KOPT-K1 (cell line): ENCODE measurements around the gene OR51F2.
"Not testable (repeated sequence)": the region's sequence is repeated elsewhere in the genome, so short reads cannot be mapped to it uniquely, and the experiment has no call there.

Source experiments
- H3K27ac ChIP-seq: fragments of 200-600 bp; sonication (generic); 2 replicates; pipeline ENCODE4 v1.5.1; 2016; ENCODE audit warnings: antibody characterized with exemption, mild to moderate bottlenecking, low read depth, low read length; ENCODE audit not compliant: poor library complexity, severe bottlenecking
- H3K36me3 ChIP-seq: fragments of 200-600 bp; sonication (generic); 2 replicates; pipeline ENCODE4 v1.5.1; 2017; ENCODE audit warnings: antibody characterized with exemption, mild to moderate bottlenecking, low read length, moderate library complexity; ENCODE audit not compliant: insufficient read depth
- H3K9me3 ChIP-seq: fragments of 200-600 bp; sonication (generic); 2 replicates; pipeline ENCODE4 v1.5.1; 2017; ENCODE audit warnings: antibody characterized with exemption, low read length, mild to moderate bottlenecking; ENCODE audit not compliant: insufficient read depth, poor library complexity, severe bottlenecking

OR51F2 gene

GRCh38 chr11:4821021-4821420 is at the start of gene OR51F2:
OR51F2 (plus strand) TSS chr11:4821321; CDS start chr11:4821422, 101 bp downstream.
- no peaks in the 10 kb centered on the region for H3K36me3 ChIP-seq
- no peak within 1 kb of the TSS for H3K27ac ChIP-seq
- no peaks in the 10 kb centered on the region for H3K9me3 ChIP-seq

- Histone ChIP-seq H3K9me3 (no peaks in the 10 kb centered on the region), H3K27ac (no peak overlapping the region), H3K36me3 (no peaks in the 10 kb centered on the region)
These were observed 38.7 kb upstream of the OR51F2 start for GRCh38 chr11:4782454-4782853.

GRCh38 chr11:4797206-4797605 is 23.9 kb upstream of the OR51F2 start:
- H3K27ac ChIP-seq = no peak overlapping the region
- H3K36me3 ChIP-seq = no peaks in the 10 kb centered on the region
- no peaks in the 10 kb centered on the region for H3K9me3 ChIP-seq

- H3K9me3 ChIP-seq = no peaks in the 10 kb centered on the region
- no peaks in the 10 kb centered on the region for H3K36me3 ChIP-seq
These were observed 22.5 kb upstream of the OR51F2 start for GRCh38 chr11:4798427-4799183.

DNA sequence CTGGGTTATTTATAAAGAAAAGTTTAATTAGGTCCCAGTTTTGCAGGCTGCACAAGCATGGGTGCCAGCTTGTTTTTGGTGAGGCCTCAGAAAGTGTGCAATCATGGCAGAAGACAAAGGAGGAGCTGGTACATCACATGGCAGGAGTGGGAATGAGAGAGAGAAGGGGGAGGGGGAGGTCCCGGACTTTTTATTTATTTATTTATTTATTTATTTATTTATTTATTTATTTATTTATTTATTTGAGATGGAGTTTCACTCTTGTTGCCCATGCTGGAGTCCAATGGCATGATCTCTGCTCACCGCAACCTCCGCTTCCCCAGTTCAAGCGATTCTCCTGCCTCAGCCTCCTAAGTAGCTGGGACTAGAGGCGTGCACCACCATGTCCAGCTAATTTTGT is 19.8 kb upstream of the OR51F2 start:
- H3K9me3 ChIP-seq, H3K27ac ChIP-seq, H3K36me3 ChIP-seq: not testable (repeated sequence)

More at GRCh38 chr11:4798427-4799183, 22.5 kb upstream of the OR51F2 start:
- H3K27ac ChIP-seq = no peak overlapping the region

- H3K27ac ChIP-seq = no peak within 1 kb of the TSS
- no peaks in the 10 kb centered on the region for H3K9me3 ChIP-seq
These were observed 16.8 kb upstream of the OR51F2 start, which contains the start of gene OR52R1 for GRCh38 chr11:4804280-4804679. OR52R1 (minus strand) TSS chr11:4804380; CDS start chr11:4804380, 0 bp downstream.

GRCh38 chr11:4808476-4808875 is 12.6 kb upstream of the OR51F2 start:
- no peak overlapping the region for H3K27ac ChIP-seq
- no peaks in the 10 kb centered on the region for H3K36me3 ChIP-seq
- H3K9me3 ChIP-seq = no peaks in the 10 kb centered on the region

More at GRCh38 chr11:4804280-4804679, 16.8 kb upstream of the OR51F2 start, which contains the start of gene OR52R1:
- no peaks in the 10 kb centered on the region for H3K36me3 ChIP-seq

GRCh38 chr11:4809246-4809645 is 11.9 kb upstream of the OR51F2 start:
- no peak overlapping the region for H3K27ac ChIP-seq

GRCh38 chr11:4825132-4825531 is 4.0 kb downstream of the OR51F2 start:
- H3K9me3 ChIP-seq = no peaks in the 10 kb centered on the region
- H3K27ac ChIP-seq = no peak overlapping the region
- no peaks in the 10 kb centered on the region for H3K36me3 ChIP-seq

More at GRCh38 chr11:4809246-4809645, 11.9 kb upstream of the OR51F2 start:
- Histone ChIP-seq H3K9me3 (no peaks in the 10 kb centered on the region), H3K36me3 (no peaks in the 10 kb centered on the region)

- H3K27ac ChIP-seq = no peak overlapping the region
These were observed 5.3 kb downstream of the OR51F2 start for GRCh38 chr11:4826425-4826824.

GRCh38 chr11:4830346-4830745 is 9.2 kb downstream of the OR51F2 start:
- Histone ChIP-seq H3K36me3 (no peaks in the 10 kb centered on the region), H3K9me3 (no peaks in the 10 kb centered on the region), H3K27ac (no peak overlapping the region)

More at GRCh38 chr11:4826425-4826824, 5.3 kb downstream of the OR51F2 start:
- no peaks in the 10 kb centered on the region for H3K9me3 ChIP-seq
- H3K36me3 ChIP-seq = no peaks in the 10 kb centered on the region

DNA sequence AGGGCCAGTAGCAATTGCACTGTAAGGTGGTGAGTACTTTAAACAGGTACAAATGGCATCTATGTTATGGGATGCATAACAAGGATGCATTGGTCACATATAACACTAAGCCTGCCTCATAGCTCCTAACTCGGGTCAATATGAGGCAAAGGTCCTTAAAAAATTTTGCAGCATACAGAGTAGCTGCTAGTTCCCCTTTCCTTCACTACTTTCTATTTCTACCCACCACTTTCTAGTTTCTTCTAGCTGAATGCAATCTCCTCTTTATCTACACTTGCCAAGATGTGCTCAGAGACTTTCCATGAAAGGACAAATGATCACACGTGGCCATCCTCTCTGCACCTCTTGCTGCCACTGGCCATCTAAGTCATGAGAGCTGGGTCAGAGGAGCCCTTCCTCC is 9.8 kb downstream of the OR51F2 start:
- H3K9me3 ChIP-seq = no peaks in the 10 kb centered on the region
- no peaks in the 10 kb centered on the region for H3K36me3 ChIP-seq
- H3K27ac ChIP-seq = no peak overlapping the region

DNA sequence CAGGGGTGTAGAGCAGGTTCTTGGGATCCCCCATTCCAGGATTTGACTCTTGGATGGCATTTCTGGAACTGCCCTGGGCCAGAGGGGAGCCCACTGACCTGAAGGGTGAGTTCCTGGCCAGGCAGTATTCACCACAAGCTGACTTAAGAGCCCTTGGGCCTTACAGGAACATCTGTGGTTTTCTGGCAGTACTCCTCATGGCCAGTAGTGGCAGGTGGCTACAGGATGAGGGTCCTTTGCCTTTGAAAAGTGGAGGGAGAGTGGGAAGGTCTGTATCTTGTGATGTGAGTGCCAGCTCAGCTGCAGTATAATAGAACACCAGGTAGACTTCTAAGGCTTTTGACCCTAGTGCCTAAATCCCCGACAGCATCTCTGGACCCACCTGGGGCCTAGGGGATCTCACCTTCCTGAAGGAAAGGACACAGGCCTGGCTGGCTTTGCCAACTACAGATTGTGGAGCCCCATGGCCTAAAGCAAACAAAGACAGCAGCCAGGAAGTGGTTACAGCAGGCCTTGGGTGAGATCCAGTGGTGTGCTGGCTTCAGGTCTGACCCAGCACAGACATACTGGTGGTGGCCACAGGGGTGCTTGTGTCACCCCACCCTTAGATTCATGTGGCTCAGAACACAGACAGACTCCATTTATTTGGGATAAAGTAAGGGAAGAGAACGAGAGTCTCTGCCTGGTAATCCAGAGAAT is 18.9 kb downstream of the OR51F2 start:
- Histone ChIP-seq H3K36me3 (no peaks in the 10 kb centered on the region), H3K27ac (no peak overlapping the region), H3K9me3 (no peaks in the 10 kb centered on the region)

DNA sequence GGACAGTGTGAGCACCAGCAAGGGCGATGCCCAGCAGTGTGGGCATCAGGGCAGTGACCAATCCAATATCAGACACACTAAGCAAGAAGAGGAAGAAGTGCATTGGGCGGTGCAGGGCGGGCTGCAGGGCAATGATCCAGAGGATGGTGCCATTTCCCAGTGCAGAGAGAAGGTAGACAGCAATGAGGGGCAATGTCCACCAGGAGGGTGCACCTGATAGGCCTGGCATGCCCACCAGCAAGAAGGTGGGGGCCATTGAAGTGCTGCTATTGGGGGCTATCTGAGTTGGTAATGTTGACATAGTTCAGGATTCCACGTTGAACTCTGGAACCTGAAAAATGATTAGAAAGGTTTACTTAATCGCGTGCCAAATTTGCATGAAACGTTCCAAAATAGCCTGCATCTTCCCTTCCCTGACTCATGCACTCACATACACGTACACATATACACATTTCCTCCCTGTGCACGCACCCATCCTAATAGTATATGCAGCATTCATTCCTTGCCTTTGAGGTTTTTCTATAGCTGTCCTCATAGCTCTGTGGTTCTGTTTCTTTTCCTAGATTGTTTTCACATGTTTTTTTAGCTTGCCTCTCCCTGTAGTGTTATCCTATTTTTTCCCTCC is 27.9 kb downstream of the OR51F2 start, which contains the start of gene OR51S1:
OR51S1 (minus strand) TSS at position 301 of the 625 bp plus-strand sequence; CDS start at position 301, 0 bp downstream.
- H3K27ac ChIP-seq = no peak within 1 kb of the TSS
- no peaks in the 10 kb centered on the region for H3K9me3 ChIP-seq
- H3K36me3 ChIP-seq = no peaks in the 10 kb centered on the region

DNA sequence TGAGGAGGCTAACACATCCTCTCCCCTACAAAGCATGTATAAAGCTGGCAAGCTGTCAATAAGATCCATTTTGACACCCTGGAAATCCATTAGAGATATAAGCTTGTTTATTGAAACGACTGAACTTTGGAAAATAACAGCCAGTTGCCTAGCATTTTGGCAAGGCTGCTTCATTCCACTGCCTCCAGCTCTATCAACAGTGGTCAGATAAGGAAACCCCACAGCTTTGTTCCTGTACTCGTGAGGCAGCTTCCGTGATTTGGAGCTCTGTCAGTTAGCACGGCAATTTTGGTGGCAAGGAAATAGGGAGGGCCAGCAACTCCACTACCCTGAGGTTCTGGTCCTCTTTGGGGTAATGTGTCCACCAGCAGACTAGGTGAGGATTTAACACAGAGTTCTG is 29.9 kb downstream of the OR51F2 start:
- no peaks in the 10 kb centered on the region for H3K9me3 ChIP-seq
- H3K36me3 ChIP-seq = no peaks in the 10 kb centered on the region
- no peak overlapping the region for H3K27ac ChIP-seq
